ENCODE results near the gene EGR2.

EGR2 gene

DNA sequence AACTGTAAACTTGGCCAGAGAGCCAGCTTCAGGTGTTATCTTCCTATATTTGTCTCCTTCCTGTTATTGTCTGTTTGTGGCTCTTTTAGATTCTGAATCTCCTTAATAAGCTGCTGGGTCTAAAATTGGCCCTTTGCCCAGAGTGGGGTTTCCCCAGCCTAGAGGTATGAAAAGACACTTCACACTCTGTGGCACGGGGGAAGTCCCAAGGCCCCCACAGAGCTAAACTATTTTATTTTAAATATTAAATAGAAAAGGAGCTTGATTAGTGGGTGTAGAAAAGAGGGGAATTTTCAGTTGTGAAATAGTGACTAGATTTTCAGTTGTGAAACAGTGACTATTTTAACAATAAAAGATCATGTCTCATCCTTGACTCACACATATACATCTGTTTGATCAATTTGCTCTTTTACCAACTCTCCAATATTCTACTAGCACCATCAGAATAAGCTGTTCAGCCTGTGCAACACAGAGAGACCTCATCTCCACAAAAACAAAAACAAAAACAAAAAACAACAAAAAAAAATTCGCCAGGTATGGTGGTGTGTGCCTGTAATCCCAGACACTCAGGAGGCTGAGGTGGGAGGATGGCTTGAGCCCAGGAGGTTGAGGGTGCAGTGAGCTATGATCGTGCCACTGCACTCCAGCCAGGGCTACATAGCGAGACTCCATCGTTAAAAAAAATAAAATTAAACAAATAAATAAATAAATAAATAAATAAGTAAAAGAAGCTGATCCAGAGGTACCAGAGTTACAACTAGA lies 36.5 kb downstream of the EGR2 start:
- H3K4me2 ChIP-seq (ENCODE audit: low read depth, low read length, poor library complexity, severe bottlenecking), result peak overlapping the region; percentile 50
- H3K9me2 ChIP-seq (replicated peaks; ENCODE audit: insufficient read depth, low read length), result no peaks in the 10 kb centered on the region
- no peak overlapping the region for H3K9ac ChIP-seq (ENCODE audit: low read length)
- no peaks in the 10 kb centered on the region for H4K20me1 ChIP-seq (ENCODE audit: low read depth, low read length)
- no peak for TF ChIP-seq CTCF (IDR thresholded peaks at IDR 0.05; ENCODE audit: insufficient read depth, low read length, poor library complexity, severe bottlenecking)
- no peak for TF ChIP-seq EZH2phosphoT487 (conservative IDR thresholded peaks at IDR 0.05; ENCODE audit: low read length)
- no peak overlapping the region for H2AFZ ChIP-seq (ENCODE audit: low read depth, low read length, severe bottlenecking)
- H3K36me3 ChIP-seq (ENCODE audit: low read length), result no peaks in the 10 kb centered on the region
- H3K27me3 ChIP-seq (ENCODE audit: low read length), result no peaks in the 10 kb centered on the region
- H3K9me3 ChIP-seq (ENCODE audit: insufficient read depth, low read length), result no peaks in the 10 kb centered on the region
- H3K27ac ChIP-seq (ENCODE audit: low read depth, low read length), result no peak overlapping the region; the same call in 1 of the 2 replicates
- H3K4me3 ChIP-seq (ENCODE audit: insufficient read depth, low read length, poor library complexity, severe bottlenecking), result no peak overlapping the region
- no peaks in the 10 kb centered on the region for H3F3A ChIP-seq (ENCODE audit: insufficient read depth)
- H3K79me2 ChIP-seq (ENCODE audit: insufficient read depth, low read length), result no peaks in the 10 kb centered on the region

DNA sequence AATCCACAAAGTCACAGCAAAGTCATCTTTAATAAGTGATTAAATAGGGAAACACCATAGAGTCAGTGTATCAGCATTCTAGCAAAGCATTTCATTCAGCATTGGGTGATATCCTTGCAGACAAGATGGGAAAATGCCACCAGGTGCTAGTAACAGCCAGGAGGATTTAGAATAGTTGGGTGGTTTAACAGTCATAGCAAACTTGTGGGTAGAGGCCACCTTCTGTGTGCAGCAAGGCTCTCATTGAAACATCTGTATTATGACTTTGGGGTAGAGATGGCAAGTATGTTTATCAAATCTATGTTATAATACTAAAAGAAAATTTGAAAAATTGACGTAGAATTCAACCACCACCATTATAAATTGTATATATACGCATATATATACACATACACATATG lies 38.0 kb downstream of the EGR2 start:
- Histone ChIP-seq H3K36me3 (ENCODE audit: low read length) (no peaks in the 10 kb centered on the region), H3F3A (ENCODE audit: insufficient read depth) (no peaks in the 10 kb centered on the region), H2AFZ (ENCODE audit: low read depth, low read length, severe bottlenecking) (no peak overlapping the region), H3K9me3 (ENCODE audit: insufficient read depth, low read length) (no peaks in the 10 kb centered on the region), H3K4me3 (ENCODE audit: insufficient read depth, low read length, poor library complexity, severe bottlenecking) (no peak overlapping the region), H3K9ac (ENCODE audit: low read length) (no peak overlapping the region), H3K4me2 (ENCODE audit: low read depth, low read length, poor library complexity, severe bottlenecking) (no peak overlapping the region), H3K79me2 (ENCODE audit: insufficient read depth, low read length) (no peaks in the 10 kb centered on the region), H3K9me2 (replicated peaks; ENCODE audit: insufficient read depth, low read length) (no peaks in the 10 kb centered on the region), H3K27ac (ENCODE audit: low read depth, low read length) (no peak overlapping the region), H3K27me3 (ENCODE audit: low read length) (no peaks in the 10 kb centered on the region), H4K20me1 (ENCODE audit: low read depth, low read length) (no peaks in the 10 kb centered on the region)
- TF ChIP-seq CTCF (IDR thresholded peaks at IDR 0.05; ENCODE audit: insufficient read depth, low read length, poor library complexity, severe bottlenecking), result no peak
- TF ChIP-seq EZH2phosphoT487 (conservative IDR thresholded peaks at IDR 0.05; ENCODE audit: low read length), result no peak

DNA sequence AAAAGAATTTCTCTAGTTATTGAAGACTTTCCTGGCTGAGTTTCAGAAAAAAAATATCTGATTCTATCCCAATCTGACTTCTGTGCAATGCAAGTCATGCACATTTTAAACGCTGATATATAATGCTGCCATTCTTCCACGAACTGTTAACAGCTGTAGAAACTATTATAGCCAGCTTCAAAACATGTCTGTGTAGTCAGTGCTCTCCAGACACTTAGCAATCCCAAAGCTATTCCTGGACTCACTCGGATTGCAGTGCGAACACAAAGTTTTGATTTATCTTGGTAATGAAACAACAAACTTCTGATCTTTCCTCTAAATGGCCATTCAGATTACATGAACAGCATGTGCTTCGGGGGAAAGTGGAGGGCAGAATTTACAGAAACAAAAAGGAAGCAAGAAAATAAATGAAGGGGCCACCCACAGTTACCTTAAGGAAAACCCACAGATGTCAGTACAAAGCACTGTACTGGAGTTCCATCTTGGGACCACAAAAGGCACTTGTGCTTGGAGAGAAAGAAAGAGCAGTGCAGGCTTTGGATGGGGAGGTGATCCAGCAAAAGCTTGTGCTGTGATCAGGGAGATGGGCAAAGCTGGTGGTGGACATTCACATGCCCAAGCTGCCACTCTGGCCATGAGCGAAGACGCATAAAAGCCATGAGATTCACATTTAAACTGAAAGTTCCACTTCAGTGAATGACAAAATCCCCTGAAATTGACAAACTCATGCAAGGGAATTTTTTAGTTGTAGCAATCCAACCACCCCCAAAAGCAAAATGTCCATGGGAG lies 43.8 kb downstream of the EGR2 start:
- Histone ChIP-seq H3K4me3 (ENCODE audit: insufficient read depth, low read length, poor library complexity, severe bottlenecking) (no peak overlapping the region), H3K27me3 (ENCODE audit: low read length) (no peaks in the 10 kb centered on the region), H3K9me3 (ENCODE audit: insufficient read depth, low read length) (no peaks in the 10 kb centered on the region), H3K27ac (ENCODE audit: low read depth, low read length) (no peak overlapping the region), H2AFZ (ENCODE audit: low read depth, low read length, severe bottlenecking) (no peak overlapping the region), H3K9me2 (replicated peaks; ENCODE audit: insufficient read depth, low read length) (no peaks in the 10 kb centered on the region), H3F3A (ENCODE audit: insufficient read depth) (no peaks in the 10 kb centered on the region), H4K20me1 (ENCODE audit: low read depth, low read length) (no peaks in the 10 kb centered on the region), H3K4me2 (ENCODE audit: low read depth, low read length, poor library complexity, severe bottlenecking) (no peak overlapping the region), H3K79me2 (ENCODE audit: insufficient read depth, low read length) (no peaks in the 10 kb centered on the region), H3K9ac (ENCODE audit: low read length) (no peak overlapping the region), H3K36me3 (ENCODE audit: low read length) (no peaks in the 10 kb centered on the region)
- TF ChIP-seq CTCF (IDR thresholded peaks at IDR 0.05; ENCODE audit: insufficient read depth, low read length, poor library complexity, severe bottlenecking), result no peak
- TF ChIP-seq EZH2phosphoT487 (conservative IDR thresholded peaks at IDR 0.05; ENCODE audit: low read length), result no peak
